Heart right ventricle (tissue), 16 donors: ENCODE results near the gene PRKN. TPM values are rescaled to one million over a fixed set of nuclear protein-coding genes. Genes with fewer than 3 reads are reported as not detected.

Experiments
- ATAC-seq, 8 donors: fragments of 200-7000 bp; cut with Tn5 transposase; one replicate each; pipeline ENCODE4 v1.9.1; 2020; ENCODE audit warnings: mild to moderate bottlenecking in 8 of 8, moderate library complexity in 8 of 8, moderate number of reproducible peaks in 1 of 8
- DNase-seq, 2 donors: peaks; one replicate each; pipeline ENCODE4 v3.0.0-alpha.2; 2020
- H3K27ac ChIP-seq, 10 donors: fragments of 200-600 bp; sonication (generic) in 2 of 10; one replicate each; pipeline versions ENCODE4 v1.5.0 to v1.8.0; 2020 to 2022; ENCODE audit warnings: mild to moderate bottlenecking in 3 of 10
- H3K27me3 ChIP-seq, 7 donors: fragments of 200-600 bp; one replicate each; pipeline ENCODE4 v1.8.0; 2021 to 2022; ENCODE audit warnings: mild to moderate bottlenecking in 2 of 7
- H3K36me3 ChIP-seq, 9 donors: fragments of 200-600 bp; sonication (generic) in 1 of 9; one replicate each; pipeline versions ENCODE4 v1.5.0 to v1.8.0; 2020 to 2022; ENCODE audit warnings: mild to moderate bottlenecking in 2 of 9
- H3K4me1 ChIP-seq, 9 donors: fragments of 200-600 bp; sonication (generic) in 1 of 9; one replicate each; pipeline versions ENCODE4 v1.5.0 to v1.8.0; 2020 to 2022; ENCODE audit warnings: mild to moderate bottlenecking in 4 of 9
- H3K4me3 ChIP-seq, 10 donors: fragments of 200-600 bp; sonication (generic) in 2 of 10; one replicate each; pipeline versions ENCODE4 v1.5.0 to v1.8.0; 2020 to 2022; ENCODE audit warnings: mild to moderate bottlenecking in 7 of 10, moderate library complexity in 2 of 10
- H3K9me3 ChIP-seq, 11 donors: fragments of 200-600 bp in 10 of 11; sonication (generic) in 2 of 11; one replicate each; pipeline versions ENCODE4 v1.5.0 to v1.8.0; 2013 to 2022; ENCODE audit warnings: mild to moderate bottlenecking in 2 of 11, control low read depth in 1 of 11, moderate library complexity in 1 of 11
- CTCF ChIP-seq, 9 donors: fragments of 200-600 bp; sonication (generic) in 2 of 9; IDR thresholded peaks; one replicate each; pipeline versions ENCODE4 v1.5.0 to v1.8.0; 2021 to 2022; ENCODE audit warnings: antibody characterized with exemption in 9 of 9, mild to moderate bottlenecking in 5 of 9, moderate library complexity in 1 of 9
- WGBS, 2 donors: extraction: QIAGEN DNeasy Blood & Tissue Kit; methylation state at CpG; one replicate each; pipeline ENCODE4 v1.1.7; 2013; ENCODE audit warnings: inconsistent platforms in 1 of 2; 5-methylcytosine and 5-hydroxymethylcytosine counted together
- intact Hi-C, 10 donors: fragments of 100-400 bp; cut with DNase I; formaldehyde crosslinking; loops; one replicate each; pipeline versions ENCODE4 v1.11.1 to v1.14.2; 2022
- polyA plus RNA-seq, 2 donors: library from polyadenylated mRNA; stranded (reverse); fragments of 200-250 nt; gene quantifications; one replicate each; pipeline ENCODE4 v1.2.3, GENCODE V29; 2013
- total RNA-seq, 10 donors: library from RNA; stranded (reverse); fragmentation: NEBNext Ultra II Directional in 3 of 10; extraction: Animal tissue kit (Norgen Biotek cat#: 25700) in 3 of 10; gene quantifications; one replicate each; pipeline versions ENCODE4 v1.2.1 to v1.2.4, GENCODE V29; 2021 to 2023
- donor health status: Arrhythmogenic right ventricular cardiomyopathy.
- donor health status: ischemic (EF 13 %, LVEDD 7.1; RV severe dilation, severe dysfunction).
- donor health status: healthy with polysubstance abuse.
- donor health status: DM: no; HTN: yes; CAD: no.
- donor health status: DM: no; HTN: no; CAD: no.
- donor health status: ischemic (EF 25% LVEDD 6.9; RV normal size, moderate dysfunction).
- donor health status: ischemic (EF 25% LVEDD 5.7; RV mildly dilated, moderate dysfunction).
- donor health status: healthy.
- donor health status: DM: yes; HTN: yes; CAD: no.
- donor health status: Ischemic cardiomyopathy.
- donor health status: ischemic (EF 35%, LVEDD 5.7; RV mildly dilated, moderate dysfunction).
- donor health status: nonischemic (EF 11% LVEDD 7.7; RV severe dilation, severe dysfunction).
- donor health status: DM: yes; HTN: yes; CAD: no.
- donor health status: PGD.
- donor health status: ischemic (EF 29% LVEDD 5.4; RV normal size, mild dysfunction).
- donor health status: nonischemic (EF 23%, LVEDD 6.1; RV moderate dilation, normal function).

Gene PRKN
- total and polyA plus RNA-seq, 12 donors, result 2.3 to 27.7 (median 26.3) TPM

- whole genome bisulfite sequencing, 2 donors, result 44 to 62% methylated on average over 9 of the region's 9 CpGs
- Histone ChIP-seq H3K9me3 (no peaks in the 10 kb centered on the region), H3K4me3 (peak overlapping the region in 3 of 10 donors; percentile 14 to 31 (median 30)), H3K27ac (peak overlapping the region; percentile 23 to 88 (median 74)), H3K36me3 (no peaks in the 10 kb centered on the region), H3K4me1 (peaks cover 2 to 39% (median 19%) of the 10 kb centered on the region in 9 donors), H3K27me3 (no peaks in the 10 kb centered on the region)
- peak in 4 of 8 donors; percentile 8 to 47 (median 34) for ATAC-seq
- intact Hi-C loops, result no loop called here
- DNase-seq, result no peak
- no peak for TF ChIP-seq CTCF (IDR thresholded peaks at IDR 0.05)
Observed at GRCh38 chr6:161434350-161434749, 1293.2 kb downstream of the PRKN start.

GRCh38 chr6:161432546-161432945, 1295.0 kb downstream of the PRKN start:
- no peaks in the 10 kb centered on the region for H3K9me3 ChIP-seq
- no peaks in the 10 kb centered on the region for H3K36me3 ChIP-seq
- no peaks in the 10 kb centered on the region for H3K27me3 ChIP-seq
- WGBS, 2 donors, result 96 to 98% methylated on average over 3 of the region's 3 CpGs
- DNase-seq (no peak), ATAC-seq (no peak)
- no peak overlapping the region for H3K27ac ChIP-seq
- TF ChIP-seq CTCF (IDR thresholded peaks at IDR 0.05), result no peak
- peaks cover 2 to 29% (median 18%) of the 10 kb centered on the region in 9 donors for H3K4me1 ChIP-seq
- H3K4me3 ChIP-seq, result no peak overlapping the region
- intact Hi-C loops, result no loop called here

DNA sequence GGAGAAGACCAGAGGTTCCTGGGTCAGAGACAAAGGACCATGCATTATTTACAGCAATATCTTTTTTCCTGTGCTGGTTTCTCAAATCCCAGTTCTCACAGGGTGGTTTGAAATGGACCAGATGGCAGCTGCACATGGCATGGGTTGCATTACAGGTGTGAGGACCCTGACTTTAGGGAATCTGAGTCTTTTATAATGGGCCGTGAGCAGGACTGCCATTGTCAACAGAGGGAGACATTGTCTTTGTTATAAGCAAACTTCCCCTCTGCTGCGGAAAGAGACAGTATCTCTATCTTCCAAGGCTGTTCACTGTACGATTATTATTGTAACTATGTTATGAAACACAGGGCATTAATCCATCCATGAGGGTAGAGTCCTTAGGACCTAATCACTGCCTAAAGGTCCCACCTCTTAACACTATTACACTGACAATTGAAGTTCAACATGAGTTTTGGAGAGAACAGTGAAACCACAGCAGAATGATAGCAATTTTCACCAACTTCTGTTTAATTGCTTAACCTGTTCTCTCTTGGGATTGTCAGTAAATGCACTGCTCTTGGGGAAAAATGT, 1297.6 kb downstream of the PRKN start:
- peaks cover 2 to 15% (median 9%) of the 10 kb centered on the region in 9 donors for H3K4me1 ChIP-seq
- no peak overlapping the region for H3K4me3 ChIP-seq
- ATAC-seq, result no peak
- TF ChIP-seq CTCF (IDR thresholded peaks at IDR 0.05), result peak in 4 of 9 donors; percentile 21 to 31 (median 26)
- intact Hi-C loops, result no loop called here
- no peak overlapping the region for H3K27ac ChIP-seq
- no peaks in the 10 kb centered on the region for H3K27me3 ChIP-seq
- WGBS, 2 donors, result 76 to 91% methylated on average over 3 of the region's 3 CpGs
- H3K9me3 ChIP-seq, result no peaks in the 10 kb centered on the region
- H3K36me3 ChIP-seq, result no peaks in the 10 kb centered on the region
- no peak for DNase-seq

GRCh38 chr6:161424421-161424820, 1303.1 kb downstream of the PRKN start:
- DNase-seq (no peak), ATAC-seq (no peak)
- H3K4me1 ChIP-seq, result peaks cover 0 to 6% (median 0%) of the 10 kb centered on the region in 9 donors
- H3K36me3 ChIP-seq, result no peaks in the 10 kb centered on the region
- intact Hi-C loops, result loop anchor here in 2 of 10 donors (5.0 kb wide), 2 partner anchors 73 to 273 kb away; no protein-coding TSS in a partner anchor
- no peak for TF ChIP-seq CTCF (IDR thresholded peaks at IDR 0.05)
- H3K9me3 ChIP-seq, result no peaks in the 10 kb centered on the region
- no peaks in the 10 kb centered on the region for H3K27me3 ChIP-seq
- no peak overlapping the region for H3K4me3 ChIP-seq
- H3K27ac ChIP-seq, result no peak overlapping the region
